Heart left ventricle (tissue), 16 donors: ENCODE measurements around the gene SLIT3. TPM values are rescaled to one million over a fixed set of nuclear protein-coding genes. Genes with fewer than 3 reads are reported as not detected.

Experiments used
- ATAC-seq, 4 donors: fragments of 200-7000 bp; cut with Tn5 transposase; one replicate each; pipeline ENCODE4 v1.9.1; 2020 to 2022; ENCODE audit warnings: moderate library complexity in 4 of 4, mild to moderate bottlenecking in 3 of 4, moderate number of reproducible peaks in 1 of 4
- DNase-seq, 5 donors: peaks; one replicate each; pipeline ENCODE4 v3.0.0-alpha.2; 2020
- H3K27ac ChIP-seq, 12 donors: fragments of 200-600 bp; sonication (generic) in 4 of 12; one replicate each; pipeline versions ENCODE4 v1.5.0 to v1.8.0; 2016 to 2022; ENCODE audit warnings: mild to moderate bottlenecking in 2 of 12
- H3K27me3 ChIP-seq, 9 donors: fragments of 200-600 bp; sonication (generic) in 2 of 9; one replicate each; pipeline versions ENCODE4 v1.5.1 to v1.8.0; 2016 to 2022; ENCODE audit warnings: mild to moderate bottlenecking in 3 of 9
- H3K36me3 ChIP-seq, 9 donors: fragments of 200-600 bp; sonication (generic) in 2 of 9; one replicate each; pipeline versions ENCODE4 v1.5.0 to v1.8.0; 2018 to 2022; ENCODE audit warnings: mild to moderate bottlenecking in 2 of 9
- H3K4me1 ChIP-seq, 12 donors: fragments of 200-600 bp; sonication (generic) in 4 of 12; one replicate each; pipeline versions ENCODE4 v1.5.0 to v1.8.0; 2016 to 2022; ENCODE audit warnings: mild to moderate bottlenecking in 3 of 12
- H3K4me3 ChIP-seq, 12 donors: fragments of 200-600 bp; sonication (generic) in 4 of 12; one replicate each; pipeline versions ENCODE4 v1.5.0 to v1.8.0; 2017 to 2022; ENCODE audit warnings: mild to moderate bottlenecking in 9 of 12, moderate library complexity in 4 of 12
- H3K9me3 ChIP-seq, 12 donors: fragments of 200-600 bp; sonication (generic) in 4 of 12; one replicate each; pipeline versions ENCODE4 v1.5.0 to v1.8.0; 2016 to 2022; ENCODE audit warnings: mild to moderate bottlenecking in 1 of 12
- POLR2A ChIP-seq, 2 donors: fragments of 450-650 bp; IDR thresholded peaks; one replicate each; pipeline ENCODE4 v1.6.1; 2017; ENCODE audit warnings: antibody characterized with exemption in 2 of 2, mild to moderate bottlenecking in 2 of 2, moderate library complexity in 2 of 2
- WGBS, 4 donors: extraction: QIAGEN DNeasy Blood & Tissue Kit in 2 of 4; methylation state at CpG; one replicate each; pipeline versions ENCODE4 v1.1.5 to v1.1.7; 2013 to 2018; 5-methylcytosine and 5-hydroxymethylcytosine counted together
- intact Hi-C, 10 donors: fragments of 100-400 bp; cut with DNase I; formaldehyde crosslinking; loops; one replicate each; pipeline versions ENCODE4 v1.11.1 to v1.14.2; 2022
- polyA plus RNA-seq, 2 donors: library from polyadenylated mRNA; stranded (reverse); fragments of 200-250 nt; gene quantifications; one replicate each; pipeline ENCODE4 v1.2.3, GENCODE V29; 2013
- total RNA-seq, 9 donors: library from RNA; depleted of rRNA in 2 of 9; stranded (reverse); fragments of >200 nt in 2 of 9; fragmentation: NEBNext Ultra II Directional in 3 of 9; extraction: Animal tissue kit (Norgen Biotek cat#: 25700) in 3 of 9; gene quantifications; one replicate each; pipeline versions ENCODE4 v1.1.0 to v1.2.4, GENCODE V29; 2016 to 2023
- TF ChIP-seq, protein P1 (sequence below), 12 donors: fragments of 200-600 bp; sonication (generic) in 4 of 12; IDR thresholded peaks; one replicate each; pipeline versions ENCODE4 v1.5.0 to v1.8.0; 2018 to 2022; ENCODE audit warnings: antibody characterized with exemption in 12 of 12, mild to moderate bottlenecking in 5 of 12
- donor health status: ischemic (EF 13 %, LVEDD 7.1; RV severe dilation, severe dysfunction).
- donor health status: healthy with polysubstance abuse.
- donor health status: DM: no; HTN: yes; CAD: no.
- donor health status: DM: no; HTN: no; CAD: no.
- donor health status: ischemic (EF 25% LVEDD 6.9; RV normal size, moderate dysfunction).
- donor health status: ischemic (EF 25% LVEDD 5.7; RV mildly dilated, moderate dysfunction).
- donor health status: healthy.
- donor health status: DM: yes; HTN: yes; CAD: no.
- donor health status: ischemic (EF 35%, LVEDD 5.7; RV mildly dilated, moderate dysfunction).
- donor health status: nonischemic (EF 11% LVEDD 7.7; RV severe dilation, severe dysfunction).
- donor health status: DM: yes; HTN: yes; CAD: no.
- donor health status: PGD.
- donor health status: ischemic (EF 29% LVEDD 5.4; RV normal size, mild dysfunction).
- donor health status: nonischemic (EF 23%, LVEDD 6.1; RV moderate dilation, normal function).

SLIT3 gene
- total and polyA plus RNA-seq, 11 donors: 2.3 to 40.3 (median 14.4) TPM

DNA sequence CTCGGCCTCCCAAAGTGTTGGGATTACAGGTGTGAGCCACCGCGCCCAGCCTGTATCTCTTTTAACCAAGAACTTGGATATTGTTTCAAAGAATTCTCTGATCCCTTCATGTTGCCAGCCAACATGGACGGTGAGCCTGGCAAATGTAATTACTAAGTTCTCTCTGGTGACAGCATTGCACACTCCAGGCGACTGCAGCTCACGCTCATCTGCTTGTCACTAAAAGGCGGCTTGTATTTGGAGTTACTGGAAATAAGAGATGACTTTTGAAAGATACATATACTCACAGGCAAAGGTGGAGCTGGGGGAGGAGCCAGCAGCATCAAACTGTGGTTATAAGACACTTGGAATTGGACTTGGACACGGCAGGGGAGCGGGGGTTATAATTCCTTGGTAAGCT lies 172.3 kb downstream of the SLIT3 start:
- TF ChIP-seq, protein P1, sequence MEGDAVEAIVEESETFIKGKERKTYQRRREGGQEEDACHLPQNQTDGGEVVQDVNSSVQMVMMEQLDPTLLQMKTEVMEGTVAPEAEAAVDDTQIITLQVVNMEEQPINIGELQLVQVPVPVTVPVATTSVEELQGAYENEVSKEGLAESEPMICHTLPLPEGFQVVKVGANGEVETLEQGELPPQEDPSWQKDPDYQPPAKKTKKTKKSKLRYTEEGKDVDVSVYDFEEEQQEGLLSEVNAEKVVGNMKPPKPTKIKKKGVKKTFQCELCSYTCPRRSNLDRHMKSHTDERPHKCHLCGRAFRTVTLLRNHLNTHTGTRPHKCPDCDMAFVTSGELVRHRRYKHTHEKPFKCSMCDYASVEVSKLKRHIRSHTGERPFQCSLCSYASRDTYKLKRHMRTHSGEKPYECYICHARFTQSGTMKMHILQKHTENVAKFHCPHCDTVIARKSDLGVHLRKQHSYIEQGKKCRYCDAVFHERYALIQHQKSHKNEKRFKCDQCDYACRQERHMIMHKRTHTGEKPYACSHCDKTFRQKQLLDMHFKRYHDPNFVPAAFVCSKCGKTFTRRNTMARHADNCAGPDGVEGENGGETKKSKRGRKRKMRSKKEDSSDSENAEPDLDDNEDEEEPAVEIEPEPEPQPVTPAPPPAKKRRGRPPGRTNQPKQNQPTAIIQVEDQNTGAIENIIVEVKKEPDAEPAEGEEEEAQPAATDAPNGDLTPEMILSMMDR (IDR thresholded peaks at IDR 0.05): no peak
- no peak for TF ChIP-seq POLR2A (IDR thresholded peaks at IDR 0.05)
- DNase-seq: peak in 2 of 5 donors; percentile 33 to 49
- Histone ChIP-seq H3K36me3 (no peaks in the 10 kb centered on the region), H3K4me3 (no peak overlapping the region), H3K9me3 (peaks cover 0 to 2% (median 0%) of the 10 kb centered on the region in 12 donors), H3K4me1 (peaks cover 0 to 21% (median 1%) of the 10 kb centered on the region in 12 donors), H3K27me3 (no peaks in the 10 kb centered on the region), H3K27ac (peak overlapping the region in 1 of 12 donors; percentile 40)
- 54 to 68% (median 59%) methylated on average over 9 of the region's 9 CpGs for WGBS, 4 donors
- peak; percentile 42 to 88 (median 88) for ATAC-seq
- intact Hi-C loops: no loop called here

DNA sequence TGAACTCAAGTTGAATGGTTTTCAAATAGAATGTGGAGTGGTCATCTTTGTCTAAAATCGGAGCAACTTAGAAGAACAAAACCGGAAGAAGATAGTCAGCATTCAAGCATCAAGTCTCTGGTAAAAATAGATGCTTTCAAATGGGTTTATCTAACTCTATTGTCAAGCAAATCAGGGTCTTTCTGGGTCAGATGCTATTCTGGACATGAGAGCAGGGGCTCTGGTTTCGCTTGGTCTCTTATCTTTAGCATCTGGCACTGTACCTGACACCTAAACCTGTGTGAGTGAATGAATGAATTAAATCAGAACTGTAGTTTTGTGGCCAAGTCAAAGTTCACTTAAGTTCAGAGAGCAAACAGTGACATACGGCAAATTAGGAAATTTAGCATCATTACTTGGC lies 173.5 kb downstream of the SLIT3 start:
- no peak for DNase-seq
- H3K9me3 ChIP-seq: peaks cover 0 to 8% (median 0%) of the 10 kb centered on the region in 12 donors
- WGBS, 4 donors: 27 to 44% (median 38%) methylated on average over 4 of the region's 4 CpGs
- peaks cover 0 to 20% (median 1%) of the 10 kb centered on the region in 12 donors for H3K4me1 ChIP-seq
- TF ChIP-seq POLR2A (IDR thresholded peaks at IDR 0.05): no peak
- H3K27me3 ChIP-seq: no peaks in the 10 kb centered on the region
- intact Hi-C loops: no loop called here
- H3K36me3 ChIP-seq: no peaks in the 10 kb centered on the region
- H3K27ac ChIP-seq: no peak overlapping the region
- H3K4me3 ChIP-seq: no peak overlapping the region
- no peak for ATAC-seq

DNA sequence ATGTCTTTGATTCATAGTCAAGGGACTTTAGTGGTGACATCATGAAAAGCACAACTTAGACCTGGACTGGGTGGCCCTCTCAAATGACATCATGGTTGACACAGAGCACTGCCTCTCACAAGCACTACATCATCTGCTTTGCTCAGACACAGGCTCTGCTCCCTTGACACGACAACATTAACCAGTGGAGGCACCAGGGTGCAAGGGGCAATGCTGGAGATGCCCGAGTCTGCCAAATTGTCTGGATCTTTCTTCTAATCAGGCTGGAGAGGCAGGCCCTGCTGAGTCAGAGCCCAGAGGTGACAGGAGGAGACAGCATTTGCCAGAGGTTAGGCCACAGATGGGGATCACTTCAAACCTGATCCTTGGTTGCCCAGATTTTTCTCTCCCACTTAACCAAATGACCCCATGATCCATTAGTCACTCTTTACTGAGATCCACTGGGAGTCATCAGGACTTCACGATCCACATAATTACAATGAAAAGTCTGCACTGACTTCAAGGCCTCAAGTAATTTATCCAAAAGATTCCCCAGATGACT lies 174.4 kb downstream of the SLIT3 start:
- TF ChIP-seq, protein P1 (IDR thresholded peaks at IDR 0.05): no peak
- no peak for TF ChIP-seq POLR2A (IDR thresholded peaks at IDR 0.05)
- ATAC-seq (no peak), DNase-seq (no peak)
- intact Hi-C loops: no loop called here
- H3K4me1 ChIP-seq: peaks cover 0 to 13% (median 1%) of the 10 kb centered on the region in 12 donors
- H3K9me3 ChIP-seq: peaks cover 0 to 8% (median 0%) of the 10 kb centered on the region in 12 donors
- no peaks in the 10 kb centered on the region for H3K36me3 ChIP-seq
- 40 to 80% (median 75%) methylated on average over 3 of the region's 3 CpGs for WGBS, 4 donors
- no peak overlapping the region for H3K4me3 ChIP-seq
- no peak overlapping the region for H3K27ac ChIP-seq
- H3K27me3 ChIP-seq: no peaks in the 10 kb centered on the region

DNA sequence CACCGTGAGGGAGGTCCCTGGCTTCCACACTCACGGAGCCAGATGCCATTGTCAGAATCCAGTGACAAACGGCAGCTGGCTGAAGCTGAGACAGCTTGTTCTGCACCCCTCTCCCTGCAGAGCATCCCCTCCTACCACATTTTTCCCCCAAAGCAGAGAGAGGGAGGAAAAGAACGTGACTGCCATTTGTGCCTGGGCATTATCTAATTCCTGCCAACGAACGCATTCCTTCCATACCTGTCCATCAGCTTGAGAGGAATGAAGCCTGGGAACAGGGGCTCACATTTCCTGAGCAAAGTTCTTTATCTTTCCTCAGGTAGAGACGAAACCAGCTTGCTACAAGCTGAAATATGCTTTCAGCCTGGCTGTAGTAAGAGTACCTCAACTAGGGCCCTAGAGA lies 175.4 kb downstream of the SLIT3 start:
- H3K36me3 ChIP-seq: no peaks in the 10 kb centered on the region
- TF ChIP-seq, protein P1 (IDR thresholded peaks at IDR 0.05): no peak
- no peak for TF ChIP-seq POLR2A (IDR thresholded peaks at IDR 0.05)
- peaks cover 0 to 8% (median 0%) of the 10 kb centered on the region in 12 donors for H3K9me3 ChIP-seq
- WGBS, 4 donors: 30 to 35% (median 33%) methylated on average over 7 of the region's 7 CpGs
- H3K4me1 ChIP-seq: peaks cover 0 to 11% (median 1%) of the 10 kb centered on the region in 12 donors
- DNase-seq (no peak), ATAC-seq (no peak)
- no peak overlapping the region for H3K27ac ChIP-seq
- no peaks in the 10 kb centered on the region for H3K27me3 ChIP-seq
- intact Hi-C loops: no loop called here
- H3K4me3 ChIP-seq: no peak overlapping the region

DNA sequence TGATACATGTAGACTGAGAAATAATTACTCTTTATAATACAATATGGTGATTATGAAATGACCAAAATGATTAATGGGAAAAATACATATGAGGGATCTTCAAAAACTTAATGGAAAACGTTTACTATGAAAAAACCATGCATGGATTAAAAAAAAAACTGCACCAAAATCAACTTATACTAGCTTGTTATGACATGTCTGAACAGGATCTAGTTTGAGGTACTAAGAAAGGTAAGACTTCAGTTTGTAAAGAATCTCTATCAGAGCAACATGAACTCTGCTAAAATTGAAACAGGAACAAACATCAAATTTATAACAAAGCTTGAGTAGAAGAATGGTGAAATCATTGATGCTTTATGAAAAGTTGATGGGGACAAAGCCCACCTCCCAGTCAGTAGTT lies 178.0 kb downstream of the SLIT3 start:
- TF ChIP-seq, protein P1 (IDR thresholded peaks at IDR 0.05): no peak
- no peak for TF ChIP-seq POLR2A (IDR thresholded peaks at IDR 0.05)
- H3K4me1 ChIP-seq: peaks cover 0 to 6% (median 0%) of the 10 kb centered on the region in 12 donors
- H3K9me3 ChIP-seq: peaks cover 0 to 8% (median 0%) of the 10 kb centered on the region in 12 donors
- WGBS, 4 donors: 64 to 75% (median 69%) methylated on average over 1 of the region's 1 CpG
- intact Hi-C loops: no loop called here
- H3K36me3 ChIP-seq: no peaks in the 10 kb centered on the region
- H3K27ac ChIP-seq: no peak overlapping the region
- H3K4me3 ChIP-seq: no peak overlapping the region
- no peak for ATAC-seq
- H3K27me3 ChIP-seq: no peaks in the 10 kb centered on the region
- no peak for DNase-seq
